ENCODE data around the gene MNX1.

Gene MNX1

GRCh38 chr7:157044943-157045660, 34.6 kb upstream of the MNX1 start:
- no peaks in the 10 kb centered on the region for H3K36me3 ChIP-seq (ENCODE audit: insufficient read depth, low read length)
- H3K9me3 ChIP-seq (ENCODE audit: insufficient read depth, low read length, severe bottlenecking), result no peaks in the 10 kb centered on the region
- H3K4me2 ChIP-seq (ENCODE audit: insufficient read depth, low read length), result no peak overlapping the region
- DNase-seq (no peak), ATAC-seq (ENCODE audit: insufficient read depth, low read depth) (no peak)
- H4K20me1 ChIP-seq (ENCODE audit: insufficient read depth, low read length), result peaks cover 3% of the 10 kb centered on the region; the same call in 1 of the 2 replicates
- no peak overlapping the region for H2AFZ ChIP-seq (ENCODE audit: low read depth, low read length)
- H3K9ac ChIP-seq (ENCODE audit: low read depth, low read length), result no peak overlapping the region
- no peaks in the 10 kb centered on the region for H3K4me1 ChIP-seq (ENCODE audit: insufficient read depth, low read length)
- TF ChIP-seq EZH2 (IDR thresholded peaks at IDR 0.05; ENCODE audit: borderline replicate concordance, low read depth, low read length, severe bottlenecking), result no peak
- TF ChIP-seq CTCF (IDR thresholded peaks at IDR 0.05; ENCODE audit: borderline replicate concordance, extremely low read depth, low read length, poor library complexity, severe bottlenecking), result no peak
- no peaks in the 10 kb centered on the region for H3K79me2 ChIP-seq (ENCODE audit: insufficient read depth, low read length)
- no peaks in the 10 kb centered on the region for H3K27me3 ChIP-seq (ENCODE audit: insufficient read depth, low read length, poor library complexity)
- H3K4me3 ChIP-seq (ENCODE audit: low read depth in 1 of 2, low read length in 2 of 2), result no peak overlapping the region
- no peak overlapping the region for H3K27ac ChIP-seq (ENCODE audit: low read length)

DNA sequence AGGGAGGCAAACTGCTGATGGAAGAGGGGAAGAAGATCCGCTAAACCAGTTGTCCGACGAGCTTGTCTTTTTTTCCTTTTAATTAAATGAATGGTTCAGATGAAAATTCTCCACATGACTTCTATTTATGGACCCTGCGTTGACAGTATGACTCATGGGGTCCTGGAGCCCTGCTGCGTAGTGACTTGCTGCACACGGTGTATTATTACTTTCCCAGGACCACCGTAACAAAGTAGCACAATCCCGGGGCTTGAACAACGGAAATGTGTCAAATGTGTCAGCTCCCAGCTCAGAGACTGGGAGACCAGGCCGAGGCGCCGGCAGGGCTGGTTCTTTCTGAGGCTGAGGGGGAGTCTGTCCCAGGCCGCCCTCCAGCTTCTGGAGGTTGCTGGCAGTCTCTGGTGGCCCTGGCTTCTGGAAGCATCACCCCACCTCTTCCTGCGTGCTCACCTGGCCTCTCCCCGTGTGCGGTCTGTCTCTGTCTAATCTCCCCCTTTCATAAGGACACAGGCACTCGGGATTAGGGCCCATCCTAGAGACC, 33.8 kb upstream of the MNX1 start:
- no peak overlapping the region for H2AFZ ChIP-seq (ENCODE audit: low read depth, low read length)
- no peak overlapping the region for H3K4me2 ChIP-seq (ENCODE audit: insufficient read depth, low read length)
- no peak for ATAC-seq (ENCODE audit: insufficient read depth, low read depth)

GRCh38 chr7:157043745-157044144, 33.3 kb upstream of the MNX1 start:
- H3K4me3 ChIP-seq (ENCODE audit: low read depth in 1 of 2, low read length in 2 of 2), result no peak overlapping the region
- H3K27ac ChIP-seq (ENCODE audit: low read length), result no peak overlapping the region
- H3K9ac ChIP-seq (ENCODE audit: low read depth, low read length), result no peak overlapping the region
- no peaks in the 10 kb centered on the region for H3K36me3 ChIP-seq (ENCODE audit: insufficient read depth, low read length)
- no peak for TF ChIP-seq CTCF (IDR thresholded peaks at IDR 0.05; ENCODE audit: borderline replicate concordance, extremely low read depth, low read length, poor library complexity, severe bottlenecking)
- no peak for TF ChIP-seq EZH2 (IDR thresholded peaks at IDR 0.05; ENCODE audit: borderline replicate concordance, low read depth, low read length, severe bottlenecking)
- peaks cover 3% of the 10 kb centered on the region; the same call in 1 of the 2 replicates for H4K20me1 ChIP-seq (ENCODE audit: insufficient read depth, low read length)
- no peak for ATAC-seq (ENCODE audit: insufficient read depth, low read depth)
- no peak overlapping the region for H2AFZ ChIP-seq (ENCODE audit: low read depth, low read length)
- no peaks in the 10 kb centered on the region for H3K4me1 ChIP-seq (ENCODE audit: insufficient read depth, low read length)
- no peak for DNase-seq
- no peaks in the 10 kb centered on the region for H3K27me3 ChIP-seq (ENCODE audit: insufficient read depth, low read length, poor library complexity)
- H3K79me2 ChIP-seq (ENCODE audit: insufficient read depth, low read length), result no peaks in the 10 kb centered on the region
- no peaks in the 10 kb centered on the region for H3K9me3 ChIP-seq (ENCODE audit: insufficient read depth, low read length, severe bottlenecking)
- H3K4me2 ChIP-seq (ENCODE audit: insufficient read depth, low read length), result no peak overlapping the region

More for the DNA sequence above, 33.8 kb upstream of the MNX1 start:
- no peaks in the 10 kb centered on the region for H3K4me1 ChIP-seq (ENCODE audit: insufficient read depth, low read length)
- peaks cover 3% of the 10 kb centered on the region; the same call in 1 of the 2 replicates for H4K20me1 ChIP-seq (ENCODE audit: insufficient read depth, low read length)
- DNase-seq, result no peak
- no peak overlapping the region for H3K27ac ChIP-seq (ENCODE audit: low read length)
- no peak overlapping the region for H3K4me3 ChIP-seq (ENCODE audit: low read depth in 1 of 2, low read length in 2 of 2)
- H3K36me3 ChIP-seq (ENCODE audit: insufficient read depth, low read length), result no peaks in the 10 kb centered on the region
- H3K9ac ChIP-seq (ENCODE audit: low read depth, low read length), result no peak overlapping the region
- no peaks in the 10 kb centered on the region for H3K27me3 ChIP-seq (ENCODE audit: insufficient read depth, low read length, poor library complexity)
- TF ChIP-seq CTCF (IDR thresholded peaks at IDR 0.05; ENCODE audit: borderline replicate concordance, extremely low read depth, low read length, poor library complexity, severe bottlenecking) (no peak), EZH2 (IDR thresholded peaks at IDR 0.05; ENCODE audit: borderline replicate concordance, low read depth, low read length, severe bottlenecking) (no peak)
- H3K9me3 ChIP-seq (ENCODE audit: insufficient read depth, low read length, severe bottlenecking), result no peaks in the 10 kb centered on the region
- no peaks in the 10 kb centered on the region for H3K79me2 ChIP-seq (ENCODE audit: insufficient read depth, low read length)

Measured in DND-41 (cell line).